HepG2 (cell line): ENCODE data around the gene CCNQ. TPM values are rescaled to one million over a fixed set of nuclear protein-coding genes. Genes with fewer than 3 reads are reported as not detected.

Experiments
- ARID4A ChIP-seq: sonication (generic); formaldehyde crosslinking; IDR thresholded peaks from 2 replicates; pipeline ENCODE4 v1.5.0; 2020; ENCODE audit warnings: mild to moderate bottlenecking, missing genetic modification reagents, borderline replicate concordance
- ATAD3A ChIP-seq: sonication (generic); formaldehyde crosslinking; IDR thresholded peaks from 2 replicates; pipeline ENCODE4 v1.4.0; 2020; ENCODE audit warnings: missing genetic modification reagents
- BORCS8-MEF2B ChIP-seq: sonication (generic); formaldehyde crosslinking; IDR thresholded peaks from 2 replicates; pipeline ENCODE4 v1.8.0; 2022; ENCODE audit warnings: mild to moderate bottlenecking, missing genetic modification reagents
- MEIS1 ChIP-seq: sonication (generic); formaldehyde crosslinking; IDR thresholded peaks from 2 replicates; pipeline ENCODE4 v1.9.0; 2021; ENCODE audit warnings: mild to moderate bottlenecking, missing genetic modification reagents, moderate library complexity, borderline replicate concordance
- MTA1 ChIP-seq: sonication (generic); formaldehyde crosslinking; IDR thresholded peaks from 2 replicates; pipeline ENCODE4 v1.4.0; 2020; ENCODE audit warnings: missing genetic modification reagents, mild to moderate bottlenecking, borderline replicate concordance
- RXRB ChIP-seq: IDR thresholded peaks from 2 replicates; pipeline ENCODE4 v1.6.1; 2016; ENCODE audit warnings: borderline replicate concordance, missing genetic modification reagents, missing compliant biosample characterization
- TFDP1 ChIP-seq: IDR thresholded peaks from 2 replicates; pipeline ENCODE4 v1.6.1; 2016; ENCODE audit warnings: missing compliant biosample characterization, missing genetic modification reagents, borderline replicate concordance
- polyA plus RNA-seq, 8 experiments: library from polyadenylated mRNA; depleted of rRNA in 3 of 8; stranded (reverse) in 7 of 8; unstranded in 1 of 8; fragments of >200 nt; fragmentation: Illumina TruSeq in 4 of 8; extraction: Trizol in 4 of 8; gene quantifications; 2 replicates each; pipeline versions ENCODE4 v1.2.1 to v1.2.3, GENCODE V29; 2011 to 2016; ENCODE audit warnings: low read depth in 4 of 8, missing spikeins in 1 of 8, mixed read lengths in 1 of 8; ENCODE audit not compliant: insufficient read depth in 1 of 8
- total RNA-seq, 5 experiments: library from RNA; depleted of rRNA; stranded (reverse); fragments of >200 nt; fragmentation: Illumina TruSeq; extraction: Trizol; gene quantifications; 2 replicates each; pipeline ENCODE4 v1.2.3, GENCODE V29; 2016; ENCODE audit warnings: low read depth in 1 of 5
- TF ChIP-seq, protein P1 (sequence below): sonication (generic); formaldehyde crosslinking; IDR thresholded peaks from 2 replicates; pipeline ENCODE4 v1.4.0; 2020; ENCODE audit warnings: mild to moderate bottlenecking, missing genetic modification reagents, borderline replicate concordance
- TF ChIP-seq, protein P2 (sequence below): sonication (generic); formaldehyde crosslinking; IDR thresholded peaks from 2 replicates; pipeline ENCODE4 v1.4.0; 2020; ENCODE audit warnings: missing genetic modification reagents

CCNQ gene
- total and polyA plus RNA-seq, 2 of the 13 experiments (the other 11 are each of a cell fraction or from before 2014, with no cell fraction given): 15.0 to 25.5 TPM

DNA sequence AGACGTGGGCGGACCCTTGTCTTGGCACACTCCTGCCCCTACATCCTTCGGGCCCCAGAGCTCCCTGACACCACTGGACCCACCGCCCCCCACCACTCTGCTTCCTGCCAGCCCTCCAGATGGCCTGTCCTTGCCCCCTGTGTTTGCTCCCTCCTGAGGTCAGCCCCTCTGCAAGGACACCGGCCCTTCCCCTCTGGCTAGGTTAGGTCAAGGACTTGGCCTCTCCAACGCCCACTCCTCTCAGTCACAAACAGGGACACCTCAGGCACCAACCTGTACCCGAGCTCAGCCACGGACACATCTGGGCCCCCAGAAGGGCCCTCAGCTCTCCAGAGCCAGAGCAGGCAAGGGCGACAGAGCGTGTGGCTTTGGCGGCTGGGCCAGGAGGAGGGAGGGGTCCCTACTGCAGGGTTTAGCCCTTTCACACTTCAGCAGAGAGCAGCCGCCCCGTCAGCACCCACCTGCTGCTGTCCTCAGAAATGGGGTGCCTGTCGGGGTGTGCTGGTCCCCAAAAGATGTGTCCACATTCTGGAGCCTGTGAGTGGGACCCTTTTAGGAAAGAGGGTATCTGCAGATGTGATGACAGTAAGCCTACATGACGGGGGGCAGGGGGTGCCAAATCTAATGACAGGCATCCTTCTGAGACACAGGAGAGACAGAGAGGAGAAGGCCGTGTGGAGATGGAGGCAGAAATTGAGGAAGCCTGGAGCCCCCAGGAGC, 24.5 kb upstream of the CCNQ start (continued):
- TF ChIP-seq, protein P1, sequence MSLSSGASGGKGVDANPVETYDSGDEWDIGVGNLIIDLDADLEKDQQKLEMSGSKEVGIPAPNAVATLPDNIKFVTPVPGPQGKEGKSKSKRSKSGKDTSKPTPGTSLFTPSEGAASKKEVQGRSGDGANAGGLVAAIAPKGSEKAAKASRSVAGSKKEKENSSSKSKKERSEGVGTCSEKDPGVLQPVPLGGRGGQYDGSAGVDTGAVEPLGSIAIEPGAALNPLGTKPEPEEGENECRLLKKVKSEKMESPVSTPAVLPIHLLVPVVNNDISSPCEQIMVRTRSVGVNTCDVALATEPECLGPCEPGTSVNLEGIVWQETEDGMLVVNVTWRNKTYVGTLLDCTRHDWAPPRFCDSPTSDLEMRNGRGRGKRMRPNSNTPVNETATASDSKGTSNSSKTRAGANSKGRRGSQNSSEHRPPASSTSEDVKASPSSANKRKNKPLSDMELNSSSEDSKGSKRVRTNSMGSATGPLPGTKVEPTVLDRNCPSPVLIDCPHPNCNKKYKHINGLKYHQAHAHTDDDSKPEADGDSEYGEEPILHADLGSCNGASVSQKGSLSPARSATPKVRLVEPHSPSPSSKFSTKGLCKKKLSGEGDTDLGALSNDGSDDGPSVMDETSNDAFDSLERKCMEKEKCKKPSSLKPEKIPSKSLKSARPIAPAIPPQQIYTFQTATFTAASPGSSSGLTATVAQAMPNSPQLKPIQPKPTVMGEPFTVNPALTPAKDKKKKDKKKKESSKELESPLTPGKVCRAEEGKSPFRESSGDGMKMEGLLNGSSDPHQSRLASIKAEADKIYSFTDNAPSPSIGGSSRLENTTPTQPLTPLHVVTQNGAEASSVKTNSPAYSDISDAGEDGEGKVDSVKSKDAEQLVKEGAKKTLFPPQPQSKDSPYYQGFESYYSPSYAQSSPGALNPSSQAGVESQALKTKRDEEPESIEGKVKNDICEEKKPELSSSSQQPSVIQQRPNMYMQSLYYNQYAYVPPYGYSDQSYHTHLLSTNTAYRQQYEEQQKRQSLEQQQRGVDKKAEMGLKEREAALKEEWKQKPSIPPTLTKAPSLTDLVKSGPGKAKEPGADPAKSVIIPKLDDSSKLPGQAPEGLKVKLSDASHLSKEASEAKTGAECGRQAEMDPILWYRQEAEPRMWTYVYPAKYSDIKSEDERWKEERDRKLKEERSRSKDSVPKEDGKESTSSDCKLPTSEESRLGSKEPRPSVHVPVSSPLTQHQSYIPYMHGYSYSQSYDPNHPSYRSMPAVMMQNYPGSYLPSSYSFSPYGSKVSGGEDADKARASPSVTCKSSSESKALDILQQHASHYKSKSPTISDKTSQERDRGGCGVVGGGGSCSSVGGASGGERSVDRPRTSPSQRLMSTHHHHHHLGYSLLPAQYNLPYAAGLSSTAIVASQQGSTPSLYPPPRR (CRISPR knock-in tag): peak; percentile 88; the same call in 1 of the 2 replicates
- TF ChIP-seq, protein P2, sequence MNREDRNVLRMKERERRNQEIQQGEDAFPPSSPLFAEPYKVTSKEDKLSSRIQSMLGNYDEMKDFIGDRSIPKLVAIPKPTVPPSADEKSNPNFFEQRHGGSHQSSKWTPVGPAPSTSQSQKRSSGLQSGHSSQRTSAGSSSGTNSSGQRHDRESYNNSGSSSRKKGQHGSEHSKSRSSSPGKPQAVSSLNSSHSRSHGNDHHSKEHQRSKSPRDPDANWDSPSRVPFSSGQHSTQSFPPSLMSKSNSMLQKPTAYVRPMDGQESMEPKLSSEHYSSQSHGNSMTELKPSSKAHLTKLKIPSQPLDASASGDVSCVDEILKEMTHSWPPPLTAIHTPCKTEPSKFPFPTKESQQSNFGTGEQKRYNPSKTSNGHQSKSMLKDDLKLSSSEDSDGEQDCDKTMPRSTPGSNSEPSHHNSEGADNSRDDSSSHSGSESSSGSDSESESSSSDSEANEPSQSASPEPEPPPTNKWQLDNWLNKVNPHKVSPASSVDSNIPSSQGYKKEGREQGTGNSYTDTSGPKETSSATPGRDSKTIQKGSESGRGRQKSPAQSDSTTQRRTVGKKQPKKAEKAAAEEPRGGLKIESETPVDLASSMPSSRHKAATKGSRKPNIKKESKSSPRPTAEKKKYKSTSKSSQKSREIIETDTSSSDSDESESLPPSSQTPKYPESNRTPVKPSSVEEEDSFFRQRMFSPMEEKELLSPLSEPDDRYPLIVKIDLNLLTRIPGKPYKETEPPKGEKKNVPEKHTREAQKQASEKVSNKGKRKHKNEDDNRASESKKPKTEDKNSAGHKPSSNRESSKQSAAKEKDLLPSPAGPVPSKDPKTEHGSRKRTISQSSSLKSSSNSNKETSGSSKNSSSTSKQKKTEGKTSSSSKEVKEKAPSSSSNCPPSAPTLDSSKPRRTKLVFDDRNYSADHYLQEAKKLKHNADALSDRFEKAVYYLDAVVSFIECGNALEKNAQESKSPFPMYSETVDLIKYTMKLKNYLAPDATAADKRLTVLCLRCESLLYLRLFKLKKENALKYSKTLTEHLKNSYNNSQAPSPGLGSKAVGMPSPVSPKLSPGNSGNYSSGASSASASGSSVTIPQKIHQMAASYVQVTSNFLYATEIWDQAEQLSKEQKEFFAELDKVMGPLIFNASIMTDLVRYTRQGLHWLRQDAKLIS (CRISPR knock-in tag): peak; percentile 91
- TF ChIP-seq RXRB: peak; percentile 93
- TF ChIP-seq MEIS1: peak; percentile 79; the same call in 1 of the 2 replicates
- TF ChIP-seq MTA1 (CRISPR knock-in tag): peak; percentile 92; the same call in 1 of the 2 replicates
- TF ChIP-seq BORCS8-MEF2B (CRISPR knock-in tag): no peak
- TF ChIP-seq ATAD3A (CRISPR knock-in tag): no peak
- no peak for TF ChIP-seq TFDP1 (CRISPR knock-in tag)
- peak; percentile 29; the same call in 1 of the 2 replicates for TF ChIP-seq ARID4A (CRISPR knock-in tag)
